C4-2B (cell line): ENCODE data around the gene USH2A.

ENCODE experiments used
- ZFX ChIP-seq: fragments of 450-650 bp; IDR thresholded peaks from 2 replicates; pipeline ENCODE4 v1.6.1; 2017
- TF ChIP-seq, protein P1 (sequence below): fragments of 450-650 bp; conservative IDR thresholded peaks from 2 replicates; pipeline ENCODE4 v1.5.1; 2017; ENCODE audit warnings: mild to moderate bottlenecking

- TF ChIP-seq, protein P1, sequence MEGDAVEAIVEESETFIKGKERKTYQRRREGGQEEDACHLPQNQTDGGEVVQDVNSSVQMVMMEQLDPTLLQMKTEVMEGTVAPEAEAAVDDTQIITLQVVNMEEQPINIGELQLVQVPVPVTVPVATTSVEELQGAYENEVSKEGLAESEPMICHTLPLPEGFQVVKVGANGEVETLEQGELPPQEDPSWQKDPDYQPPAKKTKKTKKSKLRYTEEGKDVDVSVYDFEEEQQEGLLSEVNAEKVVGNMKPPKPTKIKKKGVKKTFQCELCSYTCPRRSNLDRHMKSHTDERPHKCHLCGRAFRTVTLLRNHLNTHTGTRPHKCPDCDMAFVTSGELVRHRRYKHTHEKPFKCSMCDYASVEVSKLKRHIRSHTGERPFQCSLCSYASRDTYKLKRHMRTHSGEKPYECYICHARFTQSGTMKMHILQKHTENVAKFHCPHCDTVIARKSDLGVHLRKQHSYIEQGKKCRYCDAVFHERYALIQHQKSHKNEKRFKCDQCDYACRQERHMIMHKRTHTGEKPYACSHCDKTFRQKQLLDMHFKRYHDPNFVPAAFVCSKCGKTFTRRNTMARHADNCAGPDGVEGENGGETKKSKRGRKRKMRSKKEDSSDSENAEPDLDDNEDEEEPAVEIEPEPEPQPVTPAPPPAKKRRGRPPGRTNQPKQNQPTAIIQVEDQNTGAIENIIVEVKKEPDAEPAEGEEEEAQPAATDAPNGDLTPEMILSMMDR: no peak
- no peak for TF ChIP-seq ZFX
Measured at GRCh38 chr1:216142921-216143320, 280.3 kb downstream of the USH2A start.
